ENCODE data around the gene LUC7L3.
"Not testable (repeated sequence)": the region's sequence is repeated elsewhere in the genome, so short reads cannot be mapped to it uniquely, and the experiment has no call there.

The LUC7L3 gene

GRCh38 chr17:50790618-50791017, 71.2 kb downstream of the LUC7L3 start:
- DNase-seq = no peak

GRCh38 chr17:50792132-50792531, 72.7 kb downstream of the LUC7L3 start:
- DNase-seq = no peak

- no peak for DNase-seq
Measured at GRCh38 chr17:50793007-50793406, 73.6 kb downstream of the LUC7L3 start.

- no peak for DNase-seq
Measured at GRCh38 chr17:50794361-50794760, 75.0 kb downstream of the LUC7L3 start.

GRCh38 chr17:50797135-50797810, 77.9 kb downstream of the LUC7L3 start:
- DNase-seq = no peak

- no peak for DNase-seq
Measured at GRCh38 chr17:50798424-50799288, 79.3 kb downstream of the LUC7L3 start.

- no peak for DNase-seq
Measured at GRCh38 chr17:50799582-50799981, 80.2 kb downstream of the LUC7L3 start.

GRCh38 chr17:50800196-50800700, 80.8 kb downstream of the LUC7L3 start:
- DNase-seq = no peak

GRCh38 chr17:50802609-50803571, 83.5 kb downstream of the LUC7L3 start:
- DNase-seq = no peak

GRCh38 chr17:50803676-50804075, 84.3 kb downstream of the LUC7L3 start:
- no peak for DNase-seq

GRCh38 chr17:50804749-50805475, 85.5 kb downstream of the LUC7L3 start:
- DNase-seq = not testable (repeated sequence)

GRCh38 chr17:50805486-50805885, 86.1 kb downstream of the LUC7L3 start:
- DNase-seq = no peak
